GM18861 (cell line): ENCODE data around the gene ALOXE3.
A peak's percentile ranks its signal among the peaks of the same experiment; 100 is the strongest.
"Not testable (repeated sequence)": the region's sequence is repeated elsewhere in the genome, so short reads cannot be mapped to it uniquely, and the experiment has no call there.

Experiments used
- ATAC-seq: cut with Tn5 transposase; IDR thresholded peaks from one replicate; pipeline ENCODE4 v1.9.1; 2021; ENCODE audit not compliant: unreplicated experiment

The ALOXE3 gene

DNA sequence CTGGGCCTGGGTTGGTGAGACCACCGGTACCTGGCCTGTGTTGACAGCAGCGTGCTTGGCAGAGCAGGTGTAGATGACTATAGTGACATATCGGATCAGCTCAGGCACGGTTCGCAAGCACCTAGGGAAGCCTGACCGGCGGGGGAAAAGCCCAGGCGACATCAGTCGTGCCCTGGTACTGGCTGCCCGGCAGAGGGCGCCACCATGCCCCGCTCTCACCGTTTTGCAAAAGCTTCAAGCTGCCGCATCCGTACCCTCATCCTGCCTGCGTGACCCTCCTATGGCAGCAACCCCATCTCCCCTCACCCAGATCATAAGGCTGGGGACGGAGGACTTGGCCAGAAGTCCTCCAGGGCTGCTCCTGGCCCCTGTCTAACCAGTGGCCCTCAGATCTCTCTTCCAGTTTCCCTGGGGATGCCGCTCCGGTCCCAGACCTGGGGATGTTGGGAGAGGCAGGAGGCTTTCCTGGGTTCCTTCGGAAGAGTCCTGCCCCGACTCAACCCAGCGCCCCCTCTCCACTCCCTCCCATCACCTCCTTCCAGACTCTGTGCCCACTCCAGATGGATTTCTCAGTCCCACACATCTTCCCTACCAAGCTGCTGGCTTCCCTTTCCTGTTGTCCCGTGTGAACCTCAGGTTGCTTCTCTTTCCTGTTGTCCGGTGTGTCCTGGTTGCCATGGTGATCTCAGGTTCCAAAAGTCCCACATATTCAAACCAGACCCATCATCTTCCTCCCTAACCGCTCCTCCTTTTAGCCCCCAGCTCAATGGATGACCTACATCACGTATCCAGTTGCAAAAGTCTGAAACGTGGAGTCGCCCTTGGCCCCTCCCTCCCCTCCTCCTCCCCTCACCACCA, 44.5 kb downstream of the ALOXE3 start:
- no peak for ATAC-seq

DNA sequence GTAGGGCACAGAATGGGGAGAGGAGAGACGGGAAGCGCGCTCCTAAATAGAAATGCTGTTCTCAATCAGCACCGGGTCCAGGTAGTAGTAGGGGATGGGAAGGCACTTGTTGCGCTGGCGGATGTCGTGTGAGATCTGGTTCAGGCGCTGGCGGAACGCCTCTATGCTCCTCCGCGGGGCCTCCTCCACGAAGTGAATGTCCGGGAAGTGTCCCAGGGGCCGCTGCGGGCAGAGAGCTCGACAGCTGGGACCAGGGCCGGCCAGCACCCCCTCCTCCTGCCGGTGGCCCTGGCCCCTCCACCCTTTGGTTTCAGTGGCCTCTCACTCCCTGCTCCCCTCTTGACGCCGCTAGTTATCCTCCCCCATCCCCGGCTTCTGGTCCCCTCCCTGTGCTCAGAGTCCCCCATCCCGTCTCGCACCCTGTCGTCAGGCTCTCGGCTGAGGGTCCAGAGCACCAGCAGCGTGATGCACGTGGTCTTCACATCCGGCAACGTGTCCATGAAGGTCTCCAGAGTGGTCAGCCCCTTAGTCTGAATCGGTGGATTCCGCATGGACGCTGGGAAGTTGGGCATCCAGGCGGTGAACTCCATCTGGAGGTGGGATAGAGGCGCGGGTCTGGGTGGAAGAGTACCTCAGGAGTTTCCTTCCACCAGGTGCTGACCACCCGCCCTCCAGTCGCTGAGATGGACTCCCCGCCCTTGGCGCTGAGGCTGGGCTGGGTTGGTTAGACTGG, 45.4 kb downstream of the ALOXE3 start:
- ATAC-seq: no peak

DNA sequence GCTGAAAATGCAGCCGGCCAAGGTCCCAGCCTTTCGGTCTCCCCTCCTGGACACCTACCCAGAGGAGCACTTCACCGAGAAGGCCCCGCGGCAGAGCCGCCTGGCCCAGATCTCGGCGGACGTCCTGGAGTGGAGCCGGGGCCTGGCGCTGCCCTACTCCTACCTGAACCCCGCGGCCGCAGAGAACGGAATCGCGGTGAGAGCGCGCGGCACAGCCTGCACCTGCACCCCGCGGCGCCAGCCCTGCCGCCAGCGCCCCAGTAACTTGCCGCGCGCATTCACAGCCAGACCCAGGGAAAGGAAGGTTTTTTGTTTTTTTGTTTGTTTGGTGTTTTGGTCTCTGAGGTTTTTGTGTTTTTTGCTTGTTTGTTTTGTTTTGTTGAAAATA, 46.0 kb downstream of the ALOXE3 start:
- no peak for ATAC-seq

DNA sequence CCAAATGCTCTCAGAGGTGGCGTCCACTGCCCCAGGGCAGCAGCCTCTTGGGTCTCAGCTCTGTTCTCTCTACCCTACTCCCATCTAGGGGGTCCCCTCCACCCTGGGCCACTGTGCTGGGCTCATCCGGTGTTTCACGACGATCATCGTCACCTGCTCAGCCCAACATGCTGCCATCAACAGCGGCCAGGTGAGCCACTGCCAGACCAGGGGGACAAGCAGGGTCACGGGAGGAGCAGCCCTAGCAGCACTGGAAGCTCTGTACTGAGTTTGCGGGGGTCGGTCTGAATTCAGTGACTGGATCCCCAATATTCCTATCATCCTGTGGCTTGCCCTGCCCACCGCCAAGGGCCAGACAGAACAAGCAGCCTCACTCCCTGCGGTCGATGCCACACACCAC, 46.8 kb downstream of the ALOXE3 start:
- ATAC-seq: no peak

DNA sequence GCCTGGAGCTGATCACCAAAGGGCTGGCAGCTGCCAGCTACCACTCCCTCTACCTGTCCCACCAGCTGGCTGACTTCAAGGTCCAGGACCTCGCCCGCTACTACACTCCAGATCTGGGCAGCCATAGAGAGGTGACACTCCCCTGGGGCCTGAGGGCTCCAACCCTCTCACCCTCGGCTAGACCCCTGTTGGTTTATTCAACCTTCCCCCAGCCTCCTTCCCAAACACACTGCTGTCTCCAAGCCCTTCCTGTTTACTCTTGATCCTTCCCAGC, 48.8 kb downstream of the ALOXE3 start:
- ATAC-seq: no peak

DNA sequence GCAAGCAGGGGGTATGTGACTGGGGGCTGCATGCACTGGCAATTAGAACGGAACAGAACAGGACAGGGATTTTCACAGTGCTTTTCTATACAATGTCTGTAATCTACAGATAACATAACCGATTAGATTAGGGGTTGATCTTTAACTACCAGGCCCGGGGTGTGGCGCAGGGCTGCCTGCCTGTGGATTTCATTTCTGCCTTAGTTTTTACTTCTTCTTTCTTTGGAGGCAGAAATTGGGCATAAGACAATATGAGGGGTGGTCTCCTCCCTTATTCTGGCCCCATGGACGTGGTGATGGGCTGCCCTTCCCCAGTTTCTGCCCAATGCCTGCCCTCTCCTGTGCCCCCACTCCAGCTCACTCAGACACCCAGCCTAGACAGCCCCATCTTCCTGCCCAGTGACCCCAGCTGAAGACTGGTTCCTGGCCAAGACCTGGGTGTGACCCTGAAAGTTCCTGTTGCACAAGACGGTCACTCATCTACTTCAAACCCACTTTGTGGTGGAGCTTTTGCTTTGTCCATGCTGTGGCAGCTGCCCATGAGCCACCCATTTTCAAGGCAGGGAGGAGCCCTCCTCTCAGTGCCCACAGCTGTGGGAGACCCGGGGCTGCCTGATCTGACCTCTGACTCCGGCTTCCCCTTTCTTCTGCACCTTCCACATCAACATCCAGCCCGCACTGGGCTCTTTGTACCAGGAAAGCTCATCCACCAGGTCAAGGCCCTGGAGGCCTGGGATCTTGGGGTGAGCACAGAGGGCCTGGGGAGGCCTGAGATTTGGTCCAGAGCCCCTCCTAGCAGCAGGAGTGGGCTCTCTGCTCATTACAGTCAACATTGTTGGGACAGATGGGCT, 49.4 kb downstream of the ALOXE3 start:
- no peak for ATAC-seq

DNA sequence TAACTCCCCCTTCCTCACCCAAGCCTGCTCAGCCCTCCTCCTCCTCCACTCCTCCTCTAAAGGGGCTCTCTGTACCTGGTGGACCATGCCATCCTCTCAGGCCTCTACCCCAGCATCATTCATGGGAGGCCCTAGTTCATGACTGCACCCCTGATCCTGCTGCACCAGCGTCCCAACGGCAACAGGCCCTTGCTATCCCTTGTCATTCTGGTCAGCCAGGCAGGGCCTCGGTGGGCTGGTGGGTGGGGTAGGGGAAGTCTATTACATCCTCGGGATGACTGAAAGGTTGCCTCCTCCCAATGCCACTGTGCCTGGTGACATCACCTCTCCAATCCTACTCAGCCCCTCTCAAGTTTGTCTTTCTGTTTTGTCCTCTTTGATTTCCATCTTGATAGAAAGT, 50.5 kb downstream of the ALOXE3 start:
- ATAC-seq: no peak

DNA sequence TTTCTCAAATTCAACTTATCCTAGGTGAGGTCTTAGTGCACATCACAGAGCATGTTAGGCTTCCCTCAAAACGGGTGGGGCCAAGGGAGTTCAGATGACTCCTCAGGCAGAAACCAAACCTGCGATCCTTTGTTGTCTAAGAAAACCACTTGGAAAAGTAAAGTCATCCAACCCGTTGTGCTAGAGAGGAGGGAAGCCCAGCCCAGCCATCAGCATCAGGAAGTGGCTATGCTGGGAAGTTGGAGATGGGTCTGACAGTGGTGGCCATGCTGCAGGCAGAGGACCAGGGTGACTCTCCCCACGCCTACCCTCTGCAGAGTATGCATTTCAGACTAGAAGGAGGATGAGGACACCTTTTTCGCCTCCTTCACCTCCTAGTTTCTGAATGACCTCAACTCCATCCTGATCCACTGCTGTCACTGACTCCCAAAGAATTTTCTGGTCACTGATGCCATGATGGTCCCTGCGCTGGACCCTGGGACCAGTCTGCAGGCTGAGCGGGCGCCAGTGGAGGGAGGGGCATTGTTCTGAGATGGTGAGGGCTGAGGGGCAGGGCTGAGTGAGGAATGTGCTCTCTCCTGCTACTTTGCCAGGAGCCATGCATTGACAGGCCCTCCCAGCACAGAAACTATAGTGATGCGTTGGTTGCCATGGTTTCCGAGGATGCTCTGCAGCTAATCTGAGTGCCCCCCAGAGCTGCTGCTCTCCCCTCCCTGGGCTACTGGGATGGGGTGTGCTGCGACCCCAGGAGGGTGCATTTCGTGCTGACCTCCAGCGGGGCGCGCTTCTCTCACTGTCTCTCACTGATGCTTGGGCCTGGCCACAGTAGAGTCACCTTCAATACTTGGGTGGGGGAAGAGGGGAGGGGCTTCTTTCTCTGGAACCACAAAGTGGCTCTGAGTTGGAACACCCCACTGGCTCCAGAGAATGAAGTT, 51.2 kb downstream of the ALOXE3 start:
- ATAC-seq: no peak

DNA sequence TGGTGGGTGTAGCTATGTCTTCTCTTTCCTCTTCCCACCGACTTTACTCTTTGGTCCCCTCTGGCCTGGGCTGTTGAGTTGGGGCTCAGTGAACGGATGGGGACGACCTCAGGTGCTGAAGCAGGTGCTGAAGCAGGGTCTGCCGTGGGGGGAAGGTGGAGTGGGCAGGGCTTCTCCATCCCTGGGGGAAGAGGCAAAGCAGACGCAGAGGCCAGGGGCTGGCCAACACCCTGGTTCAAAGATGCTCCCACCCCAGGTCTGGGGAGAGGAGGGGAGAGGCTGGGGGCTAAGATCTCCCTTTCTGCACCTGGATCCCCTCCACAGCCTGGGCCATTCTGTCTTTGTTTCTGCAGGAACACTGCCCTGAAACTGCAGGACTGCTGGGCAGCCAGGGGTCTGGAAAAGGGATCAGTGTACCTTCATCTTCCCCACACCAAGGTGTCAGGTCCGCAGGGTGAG, 53.7 kb downstream of the ALOXE3 start:
- no peak for ATAC-seq

DNA sequence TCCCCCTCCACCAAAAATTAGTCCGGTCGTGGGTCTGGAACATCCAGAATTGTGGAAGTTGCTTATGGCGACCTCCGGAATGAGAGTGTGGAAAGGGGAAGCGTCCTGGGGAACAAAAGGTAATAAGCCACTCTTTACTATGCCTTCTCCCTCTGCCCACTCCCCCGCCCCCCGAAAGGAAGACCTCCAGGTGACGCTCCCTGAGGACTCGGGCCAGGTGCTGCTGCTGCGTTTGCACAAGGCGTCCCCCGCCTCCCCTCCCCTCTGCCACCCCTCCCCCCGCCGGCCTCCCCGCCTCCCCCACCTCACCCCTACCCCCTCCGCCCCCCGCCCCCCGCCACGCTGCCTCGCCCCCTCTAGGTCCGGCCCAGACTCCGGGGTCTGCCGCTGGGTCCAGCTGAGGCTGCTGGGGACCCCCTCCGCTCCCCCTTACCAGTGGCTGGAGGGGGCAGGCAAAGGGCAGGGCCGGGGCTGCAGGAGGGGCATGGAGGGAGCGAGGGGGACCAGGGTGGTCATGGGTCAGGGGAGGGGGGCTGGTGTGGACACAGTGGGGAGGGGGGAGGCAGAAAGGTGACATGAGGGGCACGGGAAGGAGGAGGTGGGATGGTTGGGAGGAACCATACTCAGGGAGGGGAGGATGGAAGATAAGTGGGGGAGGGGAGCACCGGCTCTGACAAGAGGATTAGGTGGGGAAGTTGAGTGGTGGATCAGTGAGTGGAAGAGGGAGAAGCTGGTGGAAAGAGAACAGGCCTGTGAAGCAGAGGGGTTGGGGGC, 54.4 kb downstream of the ALOXE3 start:
- no peak for ATAC-seq

DNA sequence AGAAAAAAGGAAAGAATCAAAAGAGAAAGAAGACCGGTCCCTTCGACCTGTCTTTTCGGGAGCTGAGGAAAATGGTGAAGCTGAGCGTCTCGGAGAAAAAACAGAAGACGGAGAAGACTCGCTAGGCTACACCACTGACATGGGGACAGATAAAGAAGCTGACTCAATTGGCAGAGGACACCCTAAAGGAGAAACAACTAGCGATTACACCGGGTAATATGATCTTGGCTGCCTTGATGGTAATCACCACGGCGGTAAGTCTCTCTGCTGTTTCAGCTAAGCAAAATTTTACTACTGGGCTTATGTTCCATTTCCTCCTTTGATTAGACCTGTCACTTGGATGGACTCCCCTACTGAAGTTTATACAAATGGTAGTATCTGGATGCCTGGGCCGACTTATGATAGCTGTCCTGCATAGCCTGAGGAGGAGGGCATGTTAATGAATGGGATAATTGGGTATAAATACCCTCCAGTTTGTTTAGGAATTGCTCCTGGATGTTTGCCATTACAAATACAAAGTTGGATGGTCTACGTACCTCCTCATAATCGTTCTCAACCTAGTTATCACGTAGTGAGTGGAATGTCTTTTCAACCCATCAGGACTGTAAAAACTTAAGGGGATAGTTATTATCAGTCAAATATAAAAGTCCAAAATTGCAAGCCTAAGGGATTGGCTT, 55.4 kb downstream of the ALOXE3 start:
- no peak for ATAC-seq

DNA sequence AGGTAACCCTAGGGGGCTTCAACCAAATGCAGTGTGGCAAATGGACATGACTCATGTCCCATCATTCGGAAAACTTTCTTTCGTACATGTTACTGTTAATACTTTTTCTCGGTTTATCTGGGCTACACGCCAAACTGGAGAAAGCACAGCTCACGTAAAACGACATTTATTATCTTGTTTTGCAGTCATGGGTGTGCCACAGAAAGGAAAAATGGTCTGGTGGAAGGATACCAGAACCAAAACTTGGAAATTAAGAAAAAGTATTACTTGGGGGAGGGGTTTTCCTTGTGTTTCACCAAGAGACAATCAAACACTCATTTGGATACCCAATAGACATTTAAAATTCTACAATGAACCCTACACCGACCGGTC, 55.9 kb downstream of the ALOXE3 start:
- no peak for ATAC-seq

DNA sequence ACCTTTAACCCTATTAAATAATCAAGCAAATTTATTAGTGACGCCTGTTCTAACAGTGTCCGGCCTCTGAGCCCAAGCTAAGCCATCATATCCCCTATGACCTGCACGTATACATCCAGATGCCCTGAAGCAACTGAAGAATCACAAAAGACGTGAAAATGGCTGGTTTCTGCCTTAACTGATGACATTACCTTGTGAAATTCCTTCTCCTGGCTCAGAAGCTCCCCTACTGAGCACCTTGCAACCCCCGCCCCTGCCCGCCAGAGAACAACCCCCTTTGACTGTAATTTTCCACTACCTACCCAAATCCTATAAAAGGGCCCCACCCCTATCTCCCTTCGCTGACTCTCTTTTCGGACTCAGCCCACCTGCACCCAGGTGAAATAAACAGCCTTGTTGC, 56.5 kb downstream of the ALOXE3 start:
- not testable (repeated sequence) for ATAC-seq

DNA sequence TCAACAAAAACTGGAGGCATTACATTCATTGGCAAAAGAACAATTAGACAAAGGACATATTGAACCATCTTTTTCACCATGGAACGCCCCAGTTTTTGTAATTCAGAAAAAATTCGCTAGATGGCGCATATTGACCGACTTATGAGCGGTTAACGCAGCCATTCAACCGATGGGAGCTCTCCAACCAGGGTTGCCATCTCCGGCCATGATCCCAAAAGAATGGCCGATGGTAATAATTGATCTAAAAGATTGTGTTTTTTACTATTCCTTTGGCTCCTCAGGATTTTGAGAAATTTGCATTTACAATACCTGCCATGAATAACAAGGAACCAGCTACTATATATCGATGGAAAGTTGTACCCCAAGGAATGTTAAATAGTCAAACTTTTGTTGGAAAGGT, 58.0 kb downstream of the ALOXE3 start:
- ATAC-seq: no peak

DNA sequence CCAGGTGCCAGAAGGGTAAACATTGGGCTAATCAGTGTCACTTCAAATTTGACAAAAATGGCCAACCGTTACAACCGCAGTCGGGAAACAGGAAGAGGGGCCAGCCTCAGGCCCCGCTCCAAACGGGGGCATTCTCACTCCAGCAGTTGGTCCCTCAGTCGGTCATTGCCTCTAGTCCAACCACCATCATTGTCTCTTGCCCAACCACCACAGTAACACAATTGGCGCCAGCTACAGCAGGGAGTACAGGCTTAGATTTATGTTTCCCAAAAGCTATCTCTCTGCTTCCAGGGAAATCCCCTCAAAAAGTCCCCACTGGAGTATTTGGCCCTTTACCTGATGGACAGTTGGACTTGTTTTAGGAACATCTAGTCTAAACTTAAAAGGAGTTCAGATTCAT, 59.2 kb downstream of the ALOXE3 start:
- no peak for ATAC-seq

DNA sequence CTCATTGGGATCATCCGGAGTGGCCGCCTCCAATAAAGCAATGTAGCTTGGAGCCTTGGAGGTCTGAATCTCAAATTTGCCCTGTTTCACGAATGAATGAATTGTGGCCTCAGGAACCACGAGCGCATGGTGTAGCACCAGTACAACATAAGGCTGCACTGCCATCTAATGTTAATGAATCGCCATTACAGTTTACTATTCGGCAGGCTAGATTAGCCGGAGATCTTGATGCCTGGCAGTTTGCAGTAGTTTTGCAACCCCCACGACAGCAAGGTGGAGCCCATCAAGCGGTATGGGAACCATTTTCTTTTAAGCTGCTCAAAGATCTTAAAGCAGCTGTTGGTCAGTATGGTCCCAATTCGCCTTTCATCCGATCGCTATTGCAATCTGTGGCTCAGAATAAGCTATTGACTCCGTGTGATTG, 60.6 kb downstream of the ALOXE3 start:
- no peak for ATAC-seq

DNA sequence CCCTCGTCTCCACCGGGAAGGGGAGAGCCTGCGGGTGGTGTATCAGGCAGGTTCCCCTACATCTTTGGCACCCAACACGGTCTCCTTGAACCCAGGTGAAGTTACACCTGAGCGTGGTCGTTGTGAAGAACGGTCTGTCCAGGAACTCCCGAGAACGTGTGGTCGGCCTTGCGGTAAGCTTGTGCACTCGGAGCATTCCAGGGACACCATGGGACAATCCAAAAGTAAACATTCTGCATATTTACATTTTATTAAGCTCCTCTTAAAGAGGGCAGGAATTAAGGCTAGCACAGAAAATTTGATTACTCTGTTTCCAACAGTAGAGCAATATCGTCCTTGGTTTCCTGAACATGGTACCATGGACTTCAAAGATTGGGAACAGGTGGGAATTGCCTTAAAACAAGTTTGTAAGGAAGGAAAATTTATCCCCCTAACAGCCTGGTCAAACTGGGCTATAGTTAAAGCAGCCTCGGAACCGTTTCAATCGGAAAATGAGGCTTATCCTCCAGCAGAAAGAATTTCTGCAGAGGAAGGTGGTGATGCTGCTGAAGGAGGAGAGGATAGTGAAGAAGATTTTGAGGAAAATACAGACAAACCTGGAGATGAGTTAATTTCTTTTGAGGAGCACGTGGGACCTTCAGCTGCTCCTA, 61.2 kb downstream of the ALOXE3 start:
- no peak for ATAC-seq

DNA sequence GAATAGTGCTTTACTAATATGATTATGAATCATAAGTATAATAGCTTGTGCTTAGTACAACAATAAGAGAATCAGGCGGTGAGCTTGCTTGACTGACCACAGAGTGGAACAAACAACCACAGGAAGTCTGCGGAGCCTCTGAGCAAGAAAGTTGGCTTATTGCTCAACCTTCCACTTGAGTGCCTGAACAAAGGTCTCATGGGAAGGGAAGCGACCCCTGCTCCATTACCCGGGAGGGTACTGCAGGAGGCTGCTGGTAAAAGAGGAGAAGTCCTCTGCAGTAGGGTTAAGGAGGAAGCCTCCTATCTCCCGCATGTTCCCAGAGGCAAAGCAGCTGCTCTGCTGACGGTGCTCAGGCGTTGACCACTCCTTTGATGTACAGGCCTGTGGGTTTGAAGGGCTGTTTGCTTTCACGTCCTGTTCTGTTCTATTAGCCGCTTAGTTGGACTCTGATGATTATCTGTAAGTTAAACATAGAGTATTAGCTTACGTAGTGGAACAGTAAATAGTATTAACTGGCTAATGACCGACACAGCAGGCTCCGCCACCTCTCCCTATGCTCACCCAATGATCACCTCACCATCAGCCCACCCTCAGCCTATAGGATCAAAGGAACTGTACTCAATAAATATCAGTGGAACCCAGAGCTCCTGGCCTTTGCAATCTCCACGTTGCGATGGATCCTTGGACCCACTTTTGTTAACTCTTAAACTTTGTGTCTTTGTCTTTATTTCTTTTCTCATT, 61.9 kb downstream of the ALOXE3 start:
- ATAC-seq: peak; percentile 52
